GM12891 (cell line): ENCODE results near the gene ANKMY1.

Experiments
- DNase-seq: peaks from one replicate; pipeline ENCODE4 v3.0.0; 2011; ENCODE audit warnings: low spot score; ENCODE audit not compliant: insufficient read length
- FAIRE-seq: peaks from 2 replicates; lab custom pipeline; 2011; peaks lifted over from hg19 to GRCh38; lab: Jason Lieb, UNC
- PAX5 ChIP-seq: IDR thresholded peaks from 2 replicates; pipeline ENCODE4 v1.6.1; 2011; ENCODE audit warnings: low read length, moderate library complexity, mild to moderate bottlenecking; ENCODE audit not compliant: insufficient read depth, severe bottlenecking
- POLR2A ChIP-seq: IDR thresholded peaks from 2 replicates; pipeline ENCODE4 v1.6.1; 2011; ENCODE audit warnings: low read depth, low read length, control low read depth
- POLR2AphosphoS5 ChIP-seq: IDR thresholded peaks from 2 replicates; pipeline ENCODE4 v1.6.1; 2011; ENCODE audit warnings: low read depth, low read length, control low read depth
- POU2F2 ChIP-seq: IDR thresholded peaks from 2 replicates; pipeline ENCODE4 v1.6.1; 2011; ENCODE audit warnings: low read depth, mild to moderate bottlenecking, control low read depth, low read length, moderate library complexity
- SPI1 ChIP-seq: IDR thresholded peaks from 2 replicates; pipeline ENCODE4 v1.6.1; 2011; ENCODE audit warnings: low read depth, low read length, control low read depth
- TAF1 ChIP-seq: IDR thresholded peaks from 2 replicates; pipeline ENCODE4 v1.6.1; 2011; ENCODE audit warnings: low read depth, low read length, control low read depth

The ANKMY1 gene

DNA sequence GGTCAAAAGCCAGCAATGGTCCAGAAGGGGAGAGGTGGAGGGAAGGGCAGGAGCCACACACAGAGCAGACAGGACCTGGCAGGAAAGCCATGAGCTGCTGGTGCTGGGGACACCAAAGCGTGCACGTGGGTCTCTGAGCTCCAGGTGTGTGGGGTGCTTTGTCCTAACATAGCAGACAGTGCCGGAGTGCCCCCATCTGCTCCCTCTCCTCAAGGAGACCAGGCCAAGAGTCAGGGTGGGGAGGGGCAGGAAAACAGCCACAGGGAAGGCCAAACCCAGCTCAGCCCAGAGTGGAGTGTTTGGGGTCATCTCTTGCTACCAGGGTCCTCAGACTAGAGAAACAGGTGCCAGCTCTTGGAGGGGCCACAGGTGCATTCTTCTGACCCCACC lies 126.5 kb downstream of the ANKMY1 start:
- TF ChIP-seq TAF1 (no peak), SPI1 (no peak), POLR2AphosphoS5 (no peak), PAX5 (no peak), POLR2A (no peak), POU2F2 (no peak)
- DNase-seq (no peak), FAIRE-seq (no peak)

DNA sequence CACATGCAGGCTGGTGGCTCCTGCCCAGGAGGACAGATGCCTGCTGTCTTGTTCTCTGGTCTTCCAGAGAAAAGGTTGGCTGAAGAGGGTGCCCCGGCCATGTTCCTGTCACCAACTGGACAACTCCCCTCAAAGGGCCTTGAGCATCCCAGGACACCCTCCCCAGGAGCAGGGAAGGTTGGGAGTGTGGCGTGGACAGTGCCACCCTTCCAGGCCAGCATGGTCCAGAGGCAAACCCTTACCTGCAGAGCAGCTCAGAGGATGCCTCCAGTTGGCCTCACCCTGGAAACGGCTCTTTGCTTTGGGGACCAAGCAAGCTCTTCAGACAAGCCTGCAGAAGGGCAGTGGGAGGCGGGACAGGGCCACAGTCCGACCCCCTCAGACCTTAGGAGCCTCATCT lies 127.2 kb downstream of the ANKMY1 start:
- TF ChIP-seq POU2F2, result no peak
- TF ChIP-seq POLR2A, result no peak
- TF ChIP-seq TAF1, result no peak
- no peak for TF ChIP-seq POLR2AphosphoS5
- FAIRE-seq, result no peak
- DNase-seq, result no peak

DNA sequence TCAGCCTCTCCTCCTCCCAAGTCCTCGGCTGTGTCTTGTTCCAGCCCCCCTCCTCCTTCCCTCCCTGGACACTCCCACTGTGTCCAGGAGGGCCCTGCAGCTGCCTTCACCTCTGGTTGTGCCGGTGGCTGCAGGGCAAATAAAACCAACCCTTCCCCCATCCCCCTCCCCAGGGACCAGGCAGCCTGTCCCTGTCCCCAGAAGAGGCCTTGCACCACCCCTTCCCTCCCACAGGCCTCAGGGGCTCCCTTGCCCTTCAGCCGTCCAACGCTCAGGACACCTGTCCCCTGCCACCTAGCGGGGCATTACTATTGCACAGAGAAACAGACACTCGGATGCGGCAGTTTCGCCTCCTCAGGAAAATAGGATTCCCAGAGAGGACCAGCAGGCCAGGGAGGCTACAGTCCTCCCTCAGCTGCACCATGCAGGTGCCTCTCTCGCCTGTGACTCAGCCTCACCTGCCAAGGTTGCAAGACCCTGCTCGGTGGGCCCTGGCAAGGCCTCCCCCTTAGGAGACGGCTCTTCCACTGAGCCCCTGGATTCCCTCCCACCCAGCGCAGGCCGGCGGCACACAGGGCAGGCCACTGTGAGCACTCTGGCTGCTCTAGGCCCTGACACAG lies 127.8 kb downstream of the ANKMY1 start:
- no peak for DNase-seq
- FAIRE-seq, result no peak
- TF ChIP-seq PAX5 (no peak), SPI1 (no peak), POLR2AphosphoS5 (no peak), POLR2A (no peak), POU2F2 (no peak), TAF1 (no peak)
